KG1 (cell line): Measurements from ENCODE around the gene TRIM42.

ENCODE experiments used
- DNase-seq: peaks from one replicate; lab custom pipeline; 2025; lab: John Stamatoyannopoulos, UW

Gene TRIM42

GRCh38 chr3:140677764-140678163 lies at the start of gene TRIM42:
TSS of gene TRIM42 (plus strand) at chr3:140678064. CDS start at chr3:140678230, 166 bp downstream.
- no peak for DNase-seq

GRCh38 chr3:140628606-140629005 lies 49.3 kb upstream of the TRIM42 start:
- DNase-seq = no peak

GRCh38 chr3:140629357-140630137 lies 48.3 kb upstream of the TRIM42 start:
- no peak for DNase-seq

GRCh38 chr3:140630366-140630765 lies 47.5 kb upstream of the TRIM42 start:
- no peak for DNase-seq

GRCh38 chr3:140630866-140631265 lies 47.0 kb upstream of the TRIM42 start:
- DNase-seq = no peak

- DNase-seq = no peak
These were observed 42.6 kb upstream of the TRIM42 start for GRCh38 chr3:140635276-140635675.

- no peak for DNase-seq
These were observed 41.3 kb upstream of the TRIM42 start for GRCh38 chr3:140636406-140637138.

GRCh38 chr3:140651287-140651686 lies 26.6 kb upstream of the TRIM42 start:
- no peak for DNase-seq

- DNase-seq = no peak
These were observed 22.2 kb upstream of the TRIM42 start for GRCh38 chr3:140655678-140656077.

GRCh38 chr3:140664111-140664510 lies 13.8 kb upstream of the TRIM42 start:
- no peak for DNase-seq

- no peak for DNase-seq
These were observed 4.7 kb downstream of the TRIM42 start for GRCh38 chr3:140682586-140682985.

- no peak for DNase-seq
These were observed 8.3 kb downstream of the TRIM42 start for GRCh38 chr3:140686128-140686527.

GRCh38 chr3:140686948-140687347 lies 9.1 kb downstream of the TRIM42 start:
- DNase-seq = no peak

GRCh38 chr3:140695361-140696061 lies 17.6 kb downstream of the TRIM42 start:
- no peak for DNase-seq

- no peak for DNase-seq
These were observed 21.8 kb downstream of the TRIM42 start for GRCh38 chr3:140699516-140700231.

- no peak for DNase-seq
These were observed 24.4 kb downstream of the TRIM42 start for GRCh38 chr3:140702281-140702680.

- DNase-seq = no peak
These were observed 25.6 kb downstream of the TRIM42 start for GRCh38 chr3:140703496-140703895.

GRCh38 chr3:140704733-140705132 lies 26.9 kb downstream of the TRIM42 start:
- DNase-seq = no peak

- no peak for DNase-seq
These were observed 28.1 kb downstream of the TRIM42 start for GRCh38 chr3:140705954-140706353.

GRCh38 chr3:140706360-140706759 lies 28.5 kb downstream of the TRIM42 start:
- DNase-seq = no peak

GRCh38 chr3:140708815-140709214 lies 31.0 kb downstream of the TRIM42 start:
- no peak for DNase-seq

GRCh38 chr3:140709751-140710150 lies 31.9 kb downstream of the TRIM42 start:
- no peak for DNase-seq
